HFFc6 (cell line): ENCODE measurements around the gene LSAMP. TPM values are rescaled to one million over a fixed set of nuclear protein-coding genes. Genes with fewer than 3 reads are reported as not detected.

Experiments used
- DNase-seq: peaks from one replicate; pipeline ENCODE4 v3.0.0-alpha.2; 2018
- H3K27ac Mint-ChIP-seq: 2 replicates; pipeline ENCODE4 v1.8.0; 2020; ENCODE audit warnings: mild to moderate bottlenecking, mixed read lengths
- H3K27me3 Mint-ChIP-seq: 2 replicates; pipeline ENCODE4 v1.8.0; 2021; ENCODE audit warnings: mild to moderate bottlenecking, moderate library complexity, mixed read lengths; ENCODE audit not compliant: insufficient read depth
- H3K36me3 Mint-ChIP-seq: 2 replicates; pipeline ENCODE4 v1.8.0; 2021; ENCODE audit warnings: low read depth, mixed read lengths
- H3K4me1 Mint-ChIP-seq: 2 replicates; pipeline ENCODE4 v1.8.0; 2020; ENCODE audit warnings: low read depth, mixed read lengths
- H3K4me3 Mint-ChIP-seq: 2 replicates; pipeline ENCODE4 v1.8.0; 2020; ENCODE audit warnings: mild to moderate bottlenecking, moderate library complexity, mixed read lengths
- H3K9me3 Mint-ChIP-seq: 2 replicates; pipeline ENCODE4 v1.8.0; 2020; ENCODE audit warnings: mild to moderate bottlenecking, mixed read lengths
- CTCF ChIP-seq: fragments of 200-600 bp; sonication (generic); IDR thresholded peaks from 2 replicates; pipeline ENCODE4 v1.5.0; 2021; ENCODE audit warnings: antibody characterized with exemption, mild to moderate bottlenecking
- total RNA-seq, 6 experiments: library from RNA; stranded (reverse); fragmentation: NEBNext Ultra II Directional; extraction: Animal tissue kit (Norgen Biotek cat#: 25700); gene quantifications; 2 replicates in 1 of 6; 3 replicates in 5 of 6; pipeline ENCODE4 v1.2.3, GENCODE V29; 2021

Gene LSAMP
- total RNA-seq, 6 experiments from 2014 or later, result not detected

GRCh38 chr3:115930922-115931321 lies 514.4 kb downstream of the LSAMP start:
- Mint-ChIP-seq H3K36me3 (no peaks in the 10 kb centered on the region; the same call in 1 of the 2 replicates), H3K27ac (no peak overlapping the region)

GRCh38 chr3:115930168-115930567 lies 515.1 kb downstream of the LSAMP start:
- no peak for TF ChIP-seq CTCF
- peaks cover 9% of the 10 kb centered on the region for H3K9me3 Mint-ChIP-seq

More at GRCh38 chr3:115930922-115931321, 514.4 kb downstream of the LSAMP start:
- no peaks in the 10 kb centered on the region for H3K27me3 Mint-ChIP-seq
- peaks cover 12% of the 10 kb centered on the region for H3K9me3 Mint-ChIP-seq
- no peaks in the 10 kb centered on the region for H3K4me1 Mint-ChIP-seq
- DNase-seq, result no peak
- no peak overlapping the region for H3K4me3 Mint-ChIP-seq
- TF ChIP-seq CTCF, result no peak

GRCh38 chr3:115928376-115928775 lies 516.9 kb downstream of the LSAMP start:
- Mint-ChIP-seq H3K27me3 (no peaks in the 10 kb centered on the region), H3K36me3 (no peaks in the 10 kb centered on the region), H3K9me3 (peaks cover 3% of the 10 kb centered on the region; the same call in 1 of the 2 replicates), H3K27ac (no peak overlapping the region), H3K4me1 (no peaks in the 10 kb centered on the region), H3K4me3 (no peak overlapping the region)
- DNase-seq, result no peak
- TF ChIP-seq CTCF, result no peak

More at GRCh38 chr3:115930168-115930567, 515.1 kb downstream of the LSAMP start:
- H3K4me3 Mint-ChIP-seq, result no peak overlapping the region
- H3K4me1 Mint-ChIP-seq, result no peaks in the 10 kb centered on the region
- DNase-seq, result no peak
- no peaks in the 10 kb centered on the region for H3K27me3 Mint-ChIP-seq
- no peaks in the 10 kb centered on the region; the same call in 1 of the 2 replicates for H3K36me3 Mint-ChIP-seq
- H3K27ac Mint-ChIP-seq, result no peak overlapping the region

- no peak for TF ChIP-seq CTCF
- DNase-seq, result no peak
- no peaks in the 10 kb centered on the region; the same call in none of the 2 replicates for H3K9me3 Mint-ChIP-seq
- no peaks in the 10 kb centered on the region for H3K27me3 Mint-ChIP-seq
- H3K4me1 Mint-ChIP-seq, result no peaks in the 10 kb centered on the region
- H3K36me3 Mint-ChIP-seq, result no peaks in the 10 kb centered on the region
- no peak overlapping the region for H3K27ac Mint-ChIP-seq
- no peak overlapping the region for H3K4me3 Mint-ChIP-seq
Observed at GRCh38 chr3:115927197-115927596, 518.1 kb downstream of the LSAMP start.

GRCh38 chr3:115922681-115923347 lies 522.5 kb downstream of the LSAMP start:
- Mint-ChIP-seq H3K9me3 (peaks cover 8% of the 10 kb centered on the region), H3K4me1 (no peaks in the 10 kb centered on the region), H3K36me3 (no peaks in the 10 kb centered on the region), H3K27me3 (no peaks in the 10 kb centered on the region), H3K27ac (no peak overlapping the region), H3K4me3 (no peak overlapping the region)
- peak; percentile 52; the same call in 1 of the 2 replicates for TF ChIP-seq CTCF
- DNase-seq, result peak; percentile 17
